ENCODE results near the gene FBF1. TPM values are rescaled to one million over a fixed set of nuclear protein-coding genes. Genes with fewer than 3 reads are reported as not detected.
"Not testable (repeated sequence)": the region's sequence is repeated elsewhere in the genome, so short reads cannot be mapped to it uniquely, and the experiment has no call there.

FBF1 gene
- total and polyA plus RNA-seq, 5 experiments from 2014 or later = 2.4 to 54.6 (median 8.0) TPM

GRCh38 chr17:75874323-75875181 is 66.3 kb downstream of the FBF1 start:
- no peak for ATAC-seq
- Mint-ChIP-seq H3K27ac (peak overlapping the region in 9 of 10 donors; percentile 31 to 95 (median 76)), H3K9me3 (no peaks in the 10 kb centered on the region), H3K27me3 (peaks cover 0 to 2% (median 0%) of the 10 kb centered on the region in 5 donors), H3K4me1 (peaks cover 19 to 52% (median 49%) of the 10 kb centered on the region in 4 donors), H3K4me3 (peak overlapping the region in 4 of 10 donors; percentile 23 to 54 (median 28)), H3K36me3 (no peaks in the 10 kb centered on the region)
- POLR2A ChIA-PET = interaction anchor here (0.9 to 14.9 kb wide), 9 partner anchors 16 to 96 kb away, joined by 3 to 288 read pairs (median 8); partner anchors contain the start of genes MRPL38, TRIM65, UNC13D and UNK
- DNase-seq = no peak

GRCh38 chr17:75873587-75874322 is 67.1 kb downstream of the FBF1 start:
- POLR2A ChIA-PET = interaction anchor here (0.9 to 14.9 kb wide), 6 partner anchors 15 to 120 kb away, joined by 3 to 288 read pairs (median 7); partner anchors contain the start of genes GALK1, TRIM65, UNC13D and UNK
- ATAC-seq = no peak
- no peaks in the 10 kb centered on the region for H3K27me3 Mint-ChIP-seq
- H3K4me3 Mint-ChIP-seq = peak overlapping the region in 4 of 10 donors; percentile 23 to 30 (median 26)
- H3K27ac Mint-ChIP-seq = peak overlapping the region; percentile 69 to 97 (median 87)
- H3K4me1 Mint-ChIP-seq = peaks cover 19 to 52% (median 47%) of the 10 kb centered on the region in 4 donors
- H3K36me3 Mint-ChIP-seq = no peaks in the 10 kb centered on the region
- no peak for DNase-seq
- H3K9me3 Mint-ChIP-seq = no peaks in the 10 kb centered on the region

- no peaks in the 10 kb centered on the region for H3K9me3 Mint-ChIP-seq
- H3K27me3 Mint-ChIP-seq = no peaks in the 10 kb centered on the region
- H3K4me3 Mint-ChIP-seq = peak overlapping the region in 6 of 10 donors; percentile 7 to 62 (median 43)
- peak overlapping the region; percentile 31 to 97 (median 88) for H3K27ac Mint-ChIP-seq
- peak in 9 of 10 donors; percentile 23 to 83 (median 63) for DNase-seq
- POLR2A ChIA-PET = interaction anchor here (0.9 to 14.9 kb wide), 7 partner anchors 10 to 119 kb away, joined by 3 to 288 read pairs (median 6); partner anchors contain the start of genes GALK1, MRPL38, TRIM65 and UNC13D
- peaks cover 18 to 48% (median 44%) of the 10 kb centered on the region in 4 donors for H3K4me1 Mint-ChIP-seq
- peak; percentile 45 to 59 for ATAC-seq
- no peaks in the 10 kb centered on the region for H3K36me3 Mint-ChIP-seq
Measured at GRCh38 chr17:75872434-75873351, 68.1 kb downstream of the FBF1 start.

GRCh38 chr17:75870228-75870627 is 70.6 kb downstream of the FBF1 start:
- peak overlapping the region in 5 of 10 donors; percentile 7 to 52 (median 15) for H3K27ac Mint-ChIP-seq

GRCh38 chr17:75869282-75870141 is 71.3 kb downstream of the FBF1 start:
- POLR2A ChIA-PET = interaction anchor here (0.6 to 1.5 kb wide), 3 partner anchors 9 to 950 kb away, joined by 3 to 4 read pairs (median 3); partner anchors contain the start of gene TRIM47
- DNase-seq = no peak
- H3K9me3 Mint-ChIP-seq = no peaks in the 10 kb centered on the region
- no peaks in the 10 kb centered on the region for H3K36me3 Mint-ChIP-seq
- ATAC-seq = no peak
- H3K27me3 Mint-ChIP-seq = no peaks in the 10 kb centered on the region
- H3K4me3 Mint-ChIP-seq = no peak overlapping the region
- peaks cover 2 to 36% (median 29%) of the 10 kb centered on the region in 4 donors for H3K4me1 Mint-ChIP-seq
- peak overlapping the region in 3 of 10 donors; percentile 7 to 64 (median 52) for H3K27ac Mint-ChIP-seq

More at GRCh38 chr17:75870228-75870627, 70.6 kb downstream of the FBF1 start:
- POLR2A ChIA-PET = interaction anchor here (1.5 kb wide), 1 partner anchor 8 kb away, joined by 4 read pairs; the partner anchor contains the start of gene TRIM47
- not testable (repeated sequence) for H3K36me3 Mint-ChIP-seq, H3K27me3 Mint-ChIP-seq, H3K9me3 Mint-ChIP-seq, ATAC-seq, H3K4me3 Mint-ChIP-seq, DNase-seq
- H3K4me1 Mint-ChIP-seq = peaks cover 2 to 33% (median 26%) of the 10 kb centered on the region in 4 donors

- not testable (repeated sequence) for ATAC-seq, H3K4me3 Mint-ChIP-seq, DNase-seq, H3K36me3 Mint-ChIP-seq, H3K9me3 Mint-ChIP-seq, H3K27me3 Mint-ChIP-seq
- POLR2A ChIA-PET = interaction anchor here (0.6 to 1.5 kb wide), 5 partner anchors 7 to 203 kb away, joined by 3 to 4 read pairs (median 3); partner anchors contain the start of gene TRIM47
- Mint-ChIP-seq H3K4me1 (peaks cover 6 to 36% (median 33%) of the 10 kb centered on the region in 4 donors), H3K27ac (peak overlapping the region in 2 of 10 donors; percentile 53 to 64)
Measured at GRCh38 chr17:75868730-75869281, 72.0 kb downstream of the FBF1 start.

GRCh38 chr17:75865404-75866188 is 75.2 kb downstream of the FBF1 start:
- H3K27me3 Mint-ChIP-seq, H3K36me3 Mint-ChIP-seq, ATAC-seq, H3K9me3 Mint-ChIP-seq, DNase-seq: not testable (repeated sequence)
- Mint-ChIP-seq H3K4me3 (peak overlapping the region in 1 of 10 donors; percentile 26), H3K27ac (peak overlapping the region in 6 of 10 donors; percentile 25 to 90 (median 72)), H3K4me1 (peaks cover 9 to 30% (median 22%) of the 10 kb centered on the region in 4 donors)
- POLR2A ChIA-PET = interaction anchor here (0.6 to 14.7 kb wide), 3 partner anchors 10 to 63 kb away, joined by 3 to 288 read pairs (median 4); partner anchors contain the start of genes TRIM47 and WBP2

- not testable (repeated sequence) for DNase-seq, H3K9me3 Mint-ChIP-seq, H3K27me3 Mint-ChIP-seq, H3K36me3 Mint-ChIP-seq
- POLR2A ChIA-PET = interaction anchor here (0.8 to 14.7 kb wide), 4 partner anchors 9 to 114 kb away, joined by 4 to 288 read pairs (median 11); partner anchors contain the start of genes ACOX1, TEN1, TRIM47 and WBP2
- H3K27ac Mint-ChIP-seq = peak overlapping the region in 8 of 10 donors; percentile 35 to 90 (median 64)
- peak; percentile 39 to 41 for ATAC-seq
- peak overlapping the region in 4 of 10 donors; percentile 14 to 50 (median 45) for H3K4me3 Mint-ChIP-seq
- peaks cover 9 to 30% (median 22%) of the 10 kb centered on the region in 4 donors for H3K4me1 Mint-ChIP-seq
Measured at GRCh38 chr17:75864887-75865286, 76.0 kb downstream of the FBF1 start.

- Mint-ChIP-seq H3K9me3 (no peaks in the 10 kb centered on the region), H3K27me3 (no peaks in the 10 kb centered on the region), H3K4me1 (peaks cover 9 to 30% (median 23%) of the 10 kb centered on the region in 4 donors), H3K27ac (peak overlapping the region; percentile 47 to 90 (median 72)), H3K36me3 (no peaks in the 10 kb centered on the region), H3K4me3 (peak overlapping the region in 7 of 10 donors; percentile 14 to 50 (median 36))
- peak in 3 of 10 donors; percentile 26 to 41 (median 37) for DNase-seq
- ATAC-seq = peak; percentile 70 to 79
- POLR2A ChIA-PET = interaction anchor here (0.7 to 14.7 kb wide), 5 partner anchors 9 to 114 kb away, joined by 4 to 288 read pairs (median 8); partner anchors contain the start of genes ACOX1, TEN1, TRIM47 and WBP2
Measured at GRCh38 chr17:75864448-75864871, 76.4 kb downstream of the FBF1 start.
